ENCODE data around the gene NOP16. TPM values are rescaled to one million over a fixed set of nuclear protein-coding genes. Genes with fewer than 3 reads are reported as not detected.

The NOP16 gene, protein sequence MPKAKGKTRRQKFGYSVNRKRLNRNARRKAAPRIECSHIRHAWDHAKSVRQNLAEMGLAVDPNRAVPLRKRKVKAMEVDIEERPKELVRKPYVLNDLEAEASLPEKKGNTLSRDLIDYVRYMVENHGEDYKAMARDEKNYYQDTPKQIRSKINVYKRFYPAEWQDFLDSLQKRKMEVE
- total RNA-seq, result 19.1 and 19.6 TPM in 2 replicates

DNA sequence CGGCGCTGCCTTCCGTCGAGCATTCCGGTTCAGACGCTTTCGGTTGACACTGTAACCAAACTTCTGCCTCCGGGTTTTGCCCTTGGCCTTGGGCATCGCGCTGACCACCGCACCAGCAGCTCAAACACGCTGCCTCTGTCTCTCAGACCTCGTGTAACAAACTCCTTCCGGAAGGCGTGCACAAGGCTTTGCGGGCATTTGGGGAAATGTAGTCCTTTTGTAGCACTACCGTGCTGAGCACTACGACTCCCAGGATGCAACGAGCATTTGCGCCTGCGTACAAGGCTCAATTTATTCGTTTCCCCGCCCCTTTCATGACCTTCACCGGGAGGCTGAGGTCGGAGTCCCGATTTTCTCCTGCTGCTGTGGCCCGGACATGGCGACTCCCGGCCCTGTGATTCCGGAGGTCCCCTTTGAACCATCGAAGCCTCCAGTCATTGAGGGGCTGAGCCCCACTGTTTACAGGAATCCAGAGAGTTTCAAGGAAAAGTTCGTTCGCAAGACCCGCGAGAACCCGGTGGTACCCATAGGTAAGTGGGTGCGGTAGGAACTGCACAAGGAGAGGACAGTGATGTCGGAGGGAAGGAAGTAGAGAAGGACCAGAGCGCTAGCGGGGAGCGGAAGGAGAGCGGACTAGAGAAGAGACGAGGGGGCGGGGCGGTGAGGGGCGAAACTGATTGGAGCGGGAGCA is at the start of gene NOP16, which contains the start of gene HIGD2A:
Gene NOP16, minus strand, starts transcription at position 155 of the 691 bp plus-strand sequence. Its CDS starts 59 bp downstream, at position 96.
Gene HIGD2A, plus strand, starts transcription at position 308 of the 691 bp plus-strand sequence. Its CDS starts 69 bp downstream, at position 377.

DNA sequence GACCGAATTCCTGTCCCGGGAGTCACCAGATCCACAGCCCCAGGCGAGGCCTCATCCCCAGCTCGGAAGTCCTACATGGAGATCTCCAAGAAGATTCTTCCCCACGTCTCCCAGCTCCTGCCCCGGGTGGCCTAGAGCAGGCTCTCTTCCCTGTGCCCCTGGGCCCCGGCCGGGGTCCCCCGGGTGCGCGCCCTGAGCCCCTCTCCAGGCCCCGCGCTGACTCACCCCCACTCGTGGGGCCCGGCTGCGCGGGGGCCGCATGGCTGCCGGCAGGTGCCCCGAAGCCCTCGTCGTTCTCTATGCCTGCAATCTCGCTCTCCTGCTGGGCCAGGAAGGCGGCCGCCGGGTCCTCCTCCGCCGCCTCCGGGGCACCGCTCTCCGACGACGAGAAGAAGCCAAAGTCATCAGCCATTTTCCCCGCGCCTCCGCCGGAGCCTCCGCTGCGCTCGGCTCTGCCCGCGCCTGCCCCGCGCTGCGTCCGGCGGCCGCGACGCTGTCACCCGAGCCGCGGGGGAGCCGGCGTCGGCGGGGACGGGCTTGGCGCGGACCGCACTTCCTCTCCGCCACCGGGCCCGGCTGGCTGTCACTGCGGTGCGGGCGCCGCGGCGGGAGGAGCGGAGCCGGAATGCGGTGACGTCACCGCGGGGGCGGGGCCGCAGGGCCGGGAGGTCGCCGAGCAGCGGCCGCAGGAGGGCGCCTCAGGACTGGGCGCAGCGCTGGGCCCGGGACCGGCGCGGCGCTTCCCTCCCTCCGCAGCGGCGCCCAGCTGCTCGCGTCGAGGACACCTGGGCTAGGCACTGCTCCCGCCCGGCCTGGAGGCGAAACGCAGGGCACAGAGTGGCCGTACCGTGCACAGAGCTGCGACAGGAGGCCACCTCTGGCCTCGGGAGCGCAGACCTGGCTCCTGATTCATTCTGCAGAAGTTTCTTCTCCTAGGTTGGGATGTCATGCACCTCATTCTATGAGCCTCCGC is 27.8 kb upstream of the NOP16 start, which contains the start of gene CLTB:
Gene CLTB, minus strand, starts transcription at position 588 of the 973 bp plus-strand sequence. Its CDS starts 176 bp downstream, at position 412.

DNA sequence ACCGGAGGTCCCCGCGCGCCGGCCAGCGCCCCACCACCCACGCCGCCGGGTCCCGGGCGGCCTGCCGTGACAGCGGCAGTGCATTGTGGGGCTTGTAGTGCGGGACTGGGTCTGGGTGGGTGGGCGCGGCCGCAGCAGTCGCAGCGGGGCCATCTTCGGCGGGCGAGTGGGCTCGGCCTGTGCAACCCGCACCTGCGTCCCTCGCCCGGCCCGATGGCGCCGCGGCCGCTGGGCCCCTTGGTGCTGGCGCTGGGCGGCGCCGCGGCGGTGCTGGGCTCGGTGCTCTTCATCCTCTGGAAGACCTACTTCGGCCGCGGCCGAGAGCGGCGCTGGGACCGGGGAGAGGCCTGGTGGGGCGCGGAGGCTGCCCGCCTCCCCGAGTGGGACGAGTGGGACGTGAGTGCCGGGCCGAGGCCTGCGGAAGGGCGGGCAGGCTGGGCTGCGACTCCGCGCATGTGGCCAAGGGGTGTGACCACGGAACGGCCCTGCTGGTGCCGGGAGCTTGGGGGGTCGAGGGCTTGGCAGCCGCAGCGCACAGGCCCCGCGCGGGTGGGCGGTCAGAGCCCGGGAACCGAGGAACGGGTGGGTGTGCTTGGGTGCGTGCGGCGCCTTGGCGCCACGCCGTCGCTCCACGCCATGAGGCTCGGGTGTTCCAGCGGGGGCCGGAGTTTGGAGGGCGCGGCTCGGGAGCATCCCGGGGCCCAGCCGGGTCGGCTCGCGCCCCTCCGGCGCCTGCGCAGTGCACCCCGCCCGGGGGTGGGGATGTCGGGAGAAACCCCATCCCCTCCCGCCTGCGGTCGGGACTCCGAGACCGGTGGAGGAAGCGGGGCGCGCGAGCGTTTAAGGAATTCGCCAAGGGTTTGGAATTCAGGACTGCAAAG is 22.8 kb downstream of the NOP16 start, which contains the start of gene ARL10:
Gene ARL10, plus strand, starts transcription at position 137 of the 881 bp plus-strand sequence. Its CDS starts 77 bp downstream, at position 214.

DNA sequence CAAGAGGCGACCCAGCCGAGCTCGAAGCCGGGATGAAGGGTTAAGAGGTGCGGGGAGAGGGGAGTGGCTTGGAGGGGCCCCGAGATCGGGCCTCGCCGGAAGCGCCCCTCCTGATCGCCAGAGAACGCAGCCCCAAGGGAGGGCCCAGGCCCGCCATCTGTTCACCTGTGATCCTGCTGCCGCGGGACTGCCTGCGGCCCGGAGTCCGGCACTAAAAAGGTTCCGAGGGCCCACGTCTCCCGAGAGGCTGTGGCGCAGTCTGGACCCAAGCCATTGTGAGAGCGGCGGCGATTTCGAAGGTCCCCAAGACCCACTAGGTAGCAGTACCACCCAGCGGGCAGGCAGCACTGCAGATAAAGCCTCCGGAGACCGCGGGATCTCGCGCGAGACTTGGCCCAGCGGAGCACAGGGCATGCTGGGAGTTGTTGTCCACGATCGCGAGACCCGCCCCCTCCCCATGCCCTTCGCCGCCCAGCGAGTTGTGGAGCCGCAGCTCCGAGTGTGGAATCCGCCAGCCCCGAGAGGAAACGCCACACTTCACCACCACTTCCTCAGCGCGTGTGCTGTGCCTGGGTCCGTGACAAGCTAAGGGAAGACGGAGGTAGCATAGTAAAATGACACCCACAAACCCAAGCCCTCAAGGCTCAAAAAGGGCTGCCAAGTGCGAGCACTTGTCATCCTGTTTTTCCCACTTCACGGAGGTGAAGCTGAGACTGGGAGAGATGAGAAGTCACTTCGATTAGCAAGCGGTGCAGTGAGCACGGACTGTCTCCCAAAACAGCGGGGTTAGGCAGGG is 26.8 kb downstream of the NOP16 start, which contains the start of gene KIAA1191:
Gene KIAA1191, minus strand, starts transcription at position 328 of the 796 bp plus-strand sequence. CDS start 2,256 bp downstream, outside the sequence.

Other genes starting within 250 kb of the NOP16 start
- gene SIMC1, start 150.2 kb downstream of the NOP16 start, total RNA-seq, result 6.7 and 12.7 TPM in 2 replicates
- gene KIAA1191, start 26.8 kb downstream of the NOP16 start, total RNA-seq, result 44.6 and 52.2 TPM in 2 replicates
- 8.4 and 9.0 TPM in 2 replicates for gene ARL10, start 23.1 kb downstream of the NOP16 start, total RNA-seq
- 70.5 and 122 TPM in 2 replicates for gene HIGD2A, start 153 bp upstream of the NOP16 start, total RNA-seq
- 72.9 and 73.5 TPM in 2 replicates for gene CLTB, start 27.9 kb upstream of the NOP16 start, total RNA-seq
- 26.2 and 27.1 TPM in 2 replicates for gene FAF2, start 59.8 kb upstream of the NOP16 start, total RNA-seq
- gene RNF44, start 148.8 kb upstream of the NOP16 start, total RNA-seq, result 6.7 and 11.5 TPM in 2 replicates
- not detected in 2 replicates for gene CDHR2, start 160.7 kb upstream of the NOP16 start, total RNA-seq
- gene GPRIN1, start 221.6 kb upstream of the NOP16 start, total RNA-seq, result 2.2 and 2.4 TPM in 2 replicates
- gene SNCB, start 241.9 kb upstream of the NOP16 start, total RNA-seq, result 0.10 and 0.56 TPM in 2 replicates
- gene EIF4E1B, start 242.1 kb upstream of the NOP16 start, total RNA-seq, result not detected in 2 replicates

Measured in cardiac ventricle fibroblast (primary cell).